T-helper 9 cell (primary cell): ENCODE data around the gene EPN1.
A peak's percentile ranks its signal among the peaks of the same experiment; 100 is the strongest.

Experiments
- DNase-seq: peaks from one replicate; pipeline ENCODE4 v3.0.0-alpha.2; 2020

EPN1 gene

DNA sequence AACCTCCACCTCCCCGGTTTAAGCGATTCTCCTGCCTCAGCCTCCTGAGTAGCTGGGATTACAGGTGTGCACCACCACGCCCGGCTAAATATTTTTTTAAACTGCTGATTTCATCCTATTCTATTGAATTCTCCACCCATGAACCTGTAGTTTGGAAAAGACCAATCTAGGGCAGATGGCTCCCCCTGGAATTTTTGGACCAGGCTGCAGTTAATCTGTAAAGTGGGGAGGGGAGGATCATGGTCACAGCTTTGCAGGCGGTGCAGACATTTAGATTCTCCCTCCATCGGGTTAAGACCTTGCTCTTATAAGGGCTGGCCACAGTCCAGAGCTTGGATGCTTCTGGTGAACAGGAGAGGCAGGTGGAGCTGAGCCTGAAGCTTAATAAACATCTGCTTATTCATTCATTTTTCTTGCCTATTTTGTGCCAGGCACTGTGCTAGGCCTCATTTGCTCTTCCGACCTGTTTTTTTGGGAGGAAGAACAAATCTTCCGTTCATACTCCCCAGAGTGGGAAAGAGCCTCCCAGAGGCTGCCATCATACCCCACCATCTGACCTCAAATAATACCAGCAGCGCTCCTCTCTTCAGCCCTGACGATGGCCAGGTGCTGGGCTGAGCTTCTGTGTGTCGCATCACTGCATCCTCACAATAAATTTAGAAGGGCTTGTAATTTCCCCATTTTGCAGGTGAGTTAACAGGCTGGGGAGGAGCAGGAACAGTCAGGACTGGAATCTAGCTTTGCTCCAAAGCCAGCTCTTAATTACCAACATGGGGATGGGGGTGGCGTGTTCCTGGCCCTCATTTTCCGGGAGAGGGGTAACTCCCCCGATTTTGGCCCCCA lies 27.9 kb upstream of the EPN1 start:
- DNase-seq, result no peak

DNA sequence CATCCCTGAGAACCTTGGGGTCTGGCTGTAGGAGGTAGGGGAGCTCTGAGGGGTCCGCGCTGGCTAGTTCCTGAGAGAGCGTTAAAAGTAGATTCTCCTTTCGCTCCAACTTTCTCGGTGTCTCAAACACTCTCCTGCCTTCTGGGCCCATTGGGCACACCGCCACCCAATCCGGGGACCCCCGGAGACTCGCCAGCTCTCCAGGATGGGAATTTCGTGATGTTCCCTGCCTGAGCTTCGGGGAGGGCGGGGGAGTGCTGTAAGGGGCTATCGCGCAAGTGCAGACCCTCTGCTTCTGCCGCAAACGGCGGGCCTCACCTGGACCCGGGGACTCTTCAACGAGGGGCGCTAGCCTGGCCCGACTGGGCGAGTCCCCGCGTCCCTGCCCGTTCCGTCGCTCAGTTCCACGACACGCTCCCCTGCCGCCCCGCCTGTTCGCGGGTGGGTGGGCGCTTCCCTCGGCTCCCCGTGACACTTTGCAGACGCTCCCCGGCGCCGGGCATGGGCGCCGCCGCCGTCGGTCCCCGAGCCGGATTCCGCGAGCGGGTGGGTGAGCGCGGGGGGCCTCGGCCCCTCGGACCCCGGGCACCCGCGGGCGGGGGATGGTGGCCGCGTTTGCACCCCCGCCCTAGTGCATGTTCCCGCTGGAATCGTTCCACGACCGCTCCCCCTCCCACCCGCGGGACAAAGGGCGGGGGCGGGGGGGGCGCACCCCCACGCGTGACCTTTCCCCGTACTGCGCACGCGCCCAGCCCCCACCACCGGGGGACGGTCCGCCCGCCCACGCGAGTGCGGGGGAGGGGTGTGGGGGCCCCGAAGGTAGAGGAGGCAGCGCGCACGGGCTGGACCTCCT lies 27.1 kb upstream of the EPN1 start, which contains the start of gene CCDC106:
TSS of gene CCDC106 (plus strand) at position 481 of the 853 bp plus-strand sequence. CDS start 835 bp downstream, outside the sequence.
- no peak for DNase-seq

DNA sequence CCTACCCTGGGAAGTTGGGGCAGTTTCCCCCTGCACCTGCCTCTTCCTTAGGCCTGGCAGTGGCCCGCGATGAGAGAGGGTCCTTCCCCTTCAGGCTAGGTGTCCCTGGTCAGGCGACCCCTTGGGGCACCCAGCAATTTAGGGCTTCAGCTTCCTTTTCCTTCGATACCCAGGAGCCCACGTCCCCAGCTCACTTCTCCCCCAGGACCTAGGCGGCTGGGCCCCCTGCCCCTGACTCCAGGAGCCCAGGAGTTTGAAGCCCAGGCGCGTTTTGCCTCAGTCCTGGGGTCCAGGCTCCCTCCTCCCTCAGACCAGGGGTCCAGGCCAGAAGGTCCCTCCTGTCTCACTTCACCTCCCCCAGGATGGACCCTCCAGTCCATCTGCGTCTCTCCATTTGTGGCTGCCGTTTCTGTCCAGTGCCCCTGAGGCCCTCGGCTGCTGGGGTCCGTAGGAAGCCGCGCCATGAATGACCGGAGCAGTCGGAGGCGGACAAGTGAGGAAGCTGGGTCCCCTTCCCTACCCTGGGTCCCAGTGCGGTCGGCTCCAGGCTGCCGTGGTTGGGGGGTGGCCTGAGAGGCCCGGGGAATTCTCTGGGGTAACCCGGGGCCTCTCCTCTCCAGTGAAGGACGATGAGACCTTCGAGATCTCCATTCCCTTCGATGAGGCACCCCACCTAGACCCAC lies 26.3 kb upstream of the EPN1 start:
- DNase-seq, result no peak

DNA sequence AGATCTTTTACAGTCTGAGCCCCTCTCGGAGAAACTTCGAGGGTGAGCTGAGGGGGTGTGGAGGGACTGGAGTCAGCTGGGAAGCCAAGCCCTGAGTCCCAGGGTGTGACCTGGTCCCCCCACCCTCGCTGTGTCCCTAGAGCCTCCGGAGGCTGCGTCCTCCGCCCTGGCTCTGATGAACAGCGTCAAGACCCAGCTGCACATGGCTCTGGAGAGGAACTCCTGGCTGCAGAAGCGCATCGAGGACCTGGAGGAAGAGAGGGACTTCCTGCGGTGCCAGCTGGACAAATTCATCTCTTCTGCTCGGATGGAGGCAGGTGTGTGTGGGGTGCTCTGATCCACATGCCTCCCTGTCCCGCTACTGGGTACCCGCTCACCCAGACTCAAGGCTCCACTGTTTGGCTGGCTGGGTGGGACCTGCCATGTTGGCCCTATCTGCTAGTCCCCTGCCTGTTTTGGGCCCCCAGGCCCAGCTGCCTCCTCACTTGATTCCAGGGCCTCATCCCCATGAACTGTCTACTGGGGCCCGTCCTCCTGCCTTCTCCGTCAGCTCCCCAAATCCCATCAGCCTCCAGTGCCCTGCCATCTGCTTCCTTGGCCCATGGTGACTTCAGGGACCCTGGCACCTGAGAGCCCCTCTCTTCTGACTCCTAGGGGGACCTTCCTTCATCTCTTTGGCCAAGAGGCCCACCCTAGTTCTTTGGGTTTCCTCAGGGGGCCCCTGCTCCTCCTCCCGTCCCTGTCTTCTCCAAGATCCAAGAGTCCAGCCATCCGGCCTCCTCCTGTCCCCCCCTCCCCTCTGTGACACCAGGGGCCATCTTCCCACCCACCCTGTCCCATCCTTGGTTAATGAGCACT lies 25.5 kb upstream of the EPN1 start:
- DNase-seq, result no peak

- no peak for DNase-seq
These were observed 24.9 kb upstream of the EPN1 start for GRCh38 chr19:55650126-55650557.

DNA sequence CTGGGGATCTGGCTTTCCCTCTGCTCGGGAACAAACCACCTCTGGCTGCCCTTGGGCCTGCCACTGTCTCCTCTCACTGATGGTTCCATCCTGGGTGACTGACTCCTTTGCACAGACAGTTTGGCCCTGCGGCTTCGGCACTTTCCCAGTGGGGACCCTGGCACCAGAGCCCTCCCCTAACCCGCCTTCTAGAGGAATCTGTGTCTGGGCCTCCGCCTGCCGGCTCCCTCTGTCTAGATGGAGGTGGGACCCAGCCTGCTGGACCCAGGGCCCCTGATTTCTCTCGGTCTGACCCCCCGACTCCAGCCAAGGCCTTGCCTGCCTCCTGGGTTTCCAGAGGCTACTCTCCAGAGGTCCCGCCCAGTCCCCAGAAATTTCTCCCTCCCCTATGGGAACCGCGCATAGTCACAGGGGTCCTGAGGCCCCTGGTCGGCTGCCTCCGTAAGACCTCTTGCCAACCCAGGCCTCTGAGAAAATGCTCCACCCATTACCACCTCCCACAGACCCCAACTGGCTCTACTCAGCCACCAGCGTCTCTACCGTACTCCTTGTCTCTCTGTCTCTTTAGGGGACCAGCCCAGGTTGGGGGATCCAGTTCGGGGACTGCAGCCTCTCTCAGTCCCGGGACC lies 24.3 kb upstream of the EPN1 start:
- no peak for DNase-seq

DNA sequence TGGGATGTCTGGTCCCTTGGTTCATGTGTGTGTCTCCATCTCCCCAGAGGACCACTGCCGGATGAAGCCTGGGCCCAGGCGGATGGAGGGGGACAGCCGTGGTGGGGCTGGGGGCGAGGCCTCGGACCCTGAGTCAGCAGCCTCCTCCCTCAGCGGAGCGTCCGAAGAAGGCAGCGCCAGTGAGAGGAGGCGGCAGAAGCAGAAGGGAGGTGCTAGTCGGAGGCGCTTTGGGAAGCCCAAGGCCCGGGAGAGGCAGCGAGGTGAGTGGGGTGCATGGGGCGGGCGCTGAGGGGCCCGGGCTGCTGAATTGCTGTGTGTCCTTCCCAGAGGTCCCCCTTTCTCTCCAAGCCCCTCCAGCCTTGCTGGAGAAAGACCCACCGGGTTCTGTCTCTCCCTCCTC lies 23.8 kb upstream of the EPN1 start:
- DNase-seq, result no peak

- DNase-seq, result no peak
These were observed 22.5 kb upstream of the EPN1 start for GRCh38 chr19:55652311-55653128.

DNA sequence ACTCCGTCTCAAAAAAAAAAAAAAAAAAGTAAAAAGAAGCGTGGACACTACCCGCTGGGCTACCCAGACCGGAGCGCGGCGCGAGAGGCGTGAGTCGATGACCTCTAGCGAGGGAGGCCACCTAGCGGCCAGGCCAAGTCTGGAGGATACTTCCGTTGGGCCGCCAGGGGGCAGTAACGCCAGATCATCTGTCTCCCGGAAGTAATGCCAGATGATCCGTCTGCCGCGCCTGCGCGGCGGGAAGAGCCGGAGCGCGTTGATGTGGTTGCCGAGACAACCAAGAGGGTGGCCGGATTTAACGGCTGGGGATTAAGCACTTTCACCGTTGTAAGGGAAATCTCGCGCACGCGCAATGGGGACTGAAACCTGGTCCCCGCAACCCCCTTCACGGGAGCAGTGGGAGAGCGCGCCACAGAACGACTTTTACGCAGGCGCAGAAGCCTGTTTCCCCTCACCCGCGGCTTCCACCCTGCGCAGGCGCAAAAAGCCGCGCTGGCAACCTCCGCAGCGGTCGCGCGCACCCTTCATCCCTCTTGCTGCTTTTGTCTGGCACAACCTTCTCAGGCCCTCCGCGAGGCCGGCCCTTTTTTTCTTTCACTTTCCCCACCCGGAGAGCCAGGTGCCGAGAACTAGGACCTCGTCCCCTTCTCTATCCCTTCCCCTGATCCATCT lies 21.2 kb upstream of the EPN1 start:
- peak; percentile 98 for DNase-seq

GRCh38 chr19:55654323-55654867 lies 20.6 kb upstream of the EPN1 start:
- peak; percentile 97 for DNase-seq

DNA sequence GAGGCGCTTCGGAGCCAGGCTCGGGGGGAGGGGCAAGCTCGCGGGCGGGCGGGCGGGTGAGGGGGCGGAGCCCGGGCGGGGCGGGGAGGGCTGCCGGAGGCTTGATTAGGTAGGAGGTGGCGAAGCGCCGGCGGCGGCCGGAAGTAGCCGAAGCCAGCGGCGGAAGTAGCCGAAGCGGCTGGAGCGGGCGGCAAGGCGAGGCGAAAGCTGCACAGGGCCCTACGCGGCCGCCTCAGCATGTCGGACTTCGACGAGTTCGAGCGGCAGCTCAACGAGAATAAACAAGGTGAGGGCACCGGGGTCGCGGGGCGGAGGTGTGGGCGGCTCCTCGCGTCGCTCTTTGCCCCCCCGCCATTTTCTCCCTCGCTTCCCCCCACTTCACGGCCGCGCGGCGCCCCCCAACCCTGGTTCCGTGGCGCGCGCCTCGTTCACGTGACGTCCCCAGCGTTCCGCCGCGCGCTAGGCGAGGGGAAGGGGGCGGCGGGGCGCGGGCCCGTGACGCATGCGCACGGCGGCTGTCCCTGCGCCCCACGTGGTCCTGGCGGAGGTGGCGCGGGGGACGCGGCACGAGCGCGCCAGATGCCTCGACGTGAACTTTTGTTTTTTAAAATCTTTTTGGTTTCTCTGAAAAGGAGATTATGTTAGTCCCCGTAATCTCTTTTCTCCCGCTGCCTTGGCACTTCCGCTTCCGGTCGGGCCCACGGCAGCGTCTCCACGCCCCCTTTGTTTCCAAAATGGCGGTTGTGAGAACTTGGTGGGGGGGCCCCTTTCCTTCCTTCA lies 20.0 kb upstream of the EPN1 start, which contains the start of gene U2AF2:
TSS of gene U2AF2 (plus strand) at position 168 of the 780 bp plus-strand sequence. CDS start at position 238, 70 bp downstream.
- DNase-seq, result peak; percentile 99

DNA sequence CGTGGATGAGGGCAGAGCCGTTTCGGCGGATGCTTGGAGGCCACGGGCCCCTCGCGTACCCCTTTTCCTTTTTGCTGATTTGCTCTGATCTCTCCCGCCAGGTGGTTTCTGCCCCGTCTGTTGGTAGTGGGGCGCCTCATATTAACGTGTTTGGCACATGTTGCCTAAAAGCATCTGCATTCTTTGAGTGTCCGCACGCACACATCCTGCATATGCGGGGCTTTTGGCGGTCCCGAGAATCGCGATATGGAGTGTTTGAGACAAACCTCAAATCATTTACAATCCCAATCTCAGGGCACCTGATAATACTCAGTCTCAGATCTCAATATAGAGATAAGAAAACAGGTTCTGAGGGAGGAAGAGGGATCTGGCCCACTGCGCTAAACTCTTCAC lies 19.4 kb upstream of the EPN1 start:
- no peak for DNase-seq

GRCh38 chr19:55656552-55656951 lies 18.5 kb upstream of the EPN1 start:
- DNase-seq, result no peak

GRCh38 chr19:55656988-55657747 lies 17.9 kb upstream of the EPN1 start:
- no peak for DNase-seq

DNA sequence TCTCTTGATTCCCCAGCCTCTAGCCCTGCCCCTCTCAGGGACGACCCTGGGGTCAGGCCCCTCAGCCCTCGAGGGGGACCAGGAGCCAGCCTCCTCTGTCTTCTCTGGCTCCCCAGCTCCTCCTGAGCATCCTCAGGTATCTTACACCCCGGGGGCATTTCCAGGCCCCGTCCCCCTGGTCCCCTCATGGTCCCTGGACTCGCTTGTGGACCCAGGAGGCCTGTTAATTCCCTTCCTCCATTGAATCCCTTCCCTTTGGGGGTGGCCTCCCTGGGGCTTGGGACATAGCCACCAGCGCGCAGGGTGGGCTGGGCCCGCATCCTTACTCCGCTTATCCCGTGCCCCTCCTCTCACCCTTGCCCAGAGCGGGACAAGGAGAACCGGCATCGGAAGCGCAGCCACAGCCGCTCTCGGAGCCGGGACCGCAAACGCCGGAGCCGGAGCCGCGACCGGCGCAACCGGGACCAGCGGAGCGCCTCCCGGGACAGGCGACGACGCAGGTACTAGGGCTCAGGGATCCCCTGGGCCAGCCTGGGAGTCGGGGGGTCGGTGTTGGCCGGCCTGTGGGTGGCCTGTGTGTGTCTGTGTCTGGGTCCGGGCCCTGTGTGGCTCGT lies 16.1 kb upstream of the EPN1 start:
- DNase-seq, result no peak

DNA sequence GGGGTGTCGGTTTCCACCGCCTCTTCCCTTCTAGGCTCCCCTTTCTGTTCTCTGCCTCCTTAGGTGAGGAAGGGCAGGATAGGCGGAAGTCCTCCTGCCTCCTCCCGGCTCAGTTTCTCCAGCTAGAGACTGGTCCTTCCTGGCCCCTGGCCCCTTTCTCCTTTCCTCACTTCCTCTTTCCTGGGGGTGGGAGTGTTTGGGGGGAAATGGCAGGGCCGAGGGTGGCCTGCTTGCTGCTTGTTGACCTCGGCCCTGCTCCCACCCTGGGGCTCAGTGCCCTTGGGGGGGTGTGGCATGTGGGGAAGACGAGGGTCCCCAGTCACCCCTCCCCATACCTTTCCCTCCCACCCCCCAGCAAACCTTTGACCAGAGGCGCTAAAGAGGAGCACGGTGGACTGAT lies 15.2 kb upstream of the EPN1 start:
- DNase-seq, result no peak

DNA sequence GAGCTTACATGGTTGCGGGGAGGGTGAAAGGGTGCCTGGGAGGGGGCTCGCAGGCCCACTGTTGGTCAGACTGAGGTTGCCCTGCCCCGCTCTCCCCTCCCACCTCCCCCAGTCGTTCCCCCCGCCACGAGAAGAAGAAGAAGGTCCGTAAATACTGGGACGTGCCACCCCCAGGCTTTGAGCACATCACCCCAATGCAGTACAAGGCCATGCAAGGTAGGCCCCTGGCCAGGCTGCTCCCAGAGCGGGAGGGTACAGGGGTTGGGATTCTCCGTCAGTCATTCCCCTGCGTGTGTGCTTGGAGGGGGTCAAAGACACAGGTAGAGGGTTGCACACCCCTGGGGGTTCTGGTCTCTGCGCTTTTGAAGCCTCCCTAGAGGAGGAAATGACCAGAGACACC lies 14.6 kb upstream of the EPN1 start:
- DNase-seq, result no peak

DNA sequence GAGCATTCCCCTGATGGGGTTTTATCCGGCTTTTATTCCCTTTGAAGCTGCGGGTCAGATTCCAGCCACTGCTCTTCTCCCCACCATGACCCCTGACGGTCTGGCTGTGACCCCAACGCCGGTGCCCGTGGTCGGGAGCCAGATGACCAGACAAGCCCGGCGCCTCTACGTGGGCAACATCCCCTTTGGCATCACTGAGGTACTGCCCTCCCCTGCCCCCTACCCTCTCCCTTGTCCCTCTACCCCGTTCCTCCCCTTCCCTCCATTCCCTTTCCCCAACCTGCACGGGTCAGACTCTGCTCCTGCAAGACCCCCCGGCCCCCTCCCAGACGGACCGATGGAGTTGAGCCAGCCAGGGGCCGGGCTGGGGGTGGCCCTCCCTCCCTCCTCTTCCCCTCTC lies 14.0 kb upstream of the EPN1 start:
- no peak for DNase-seq
